ENCODE results near the gene RPS18. TPM values are rescaled to one million over a fixed set of nuclear protein-coding genes. Genes with fewer than 3 reads are reported as not detected.
"Not testable (repeated sequence)": the region's sequence is repeated elsewhere in the genome, so short reads cannot be mapped to it uniquely, and the experiment has no call there.

RPS18 gene
- total RNA-seq, 1 experiment from 2014 or later, result 3,216 TPM

DNA sequence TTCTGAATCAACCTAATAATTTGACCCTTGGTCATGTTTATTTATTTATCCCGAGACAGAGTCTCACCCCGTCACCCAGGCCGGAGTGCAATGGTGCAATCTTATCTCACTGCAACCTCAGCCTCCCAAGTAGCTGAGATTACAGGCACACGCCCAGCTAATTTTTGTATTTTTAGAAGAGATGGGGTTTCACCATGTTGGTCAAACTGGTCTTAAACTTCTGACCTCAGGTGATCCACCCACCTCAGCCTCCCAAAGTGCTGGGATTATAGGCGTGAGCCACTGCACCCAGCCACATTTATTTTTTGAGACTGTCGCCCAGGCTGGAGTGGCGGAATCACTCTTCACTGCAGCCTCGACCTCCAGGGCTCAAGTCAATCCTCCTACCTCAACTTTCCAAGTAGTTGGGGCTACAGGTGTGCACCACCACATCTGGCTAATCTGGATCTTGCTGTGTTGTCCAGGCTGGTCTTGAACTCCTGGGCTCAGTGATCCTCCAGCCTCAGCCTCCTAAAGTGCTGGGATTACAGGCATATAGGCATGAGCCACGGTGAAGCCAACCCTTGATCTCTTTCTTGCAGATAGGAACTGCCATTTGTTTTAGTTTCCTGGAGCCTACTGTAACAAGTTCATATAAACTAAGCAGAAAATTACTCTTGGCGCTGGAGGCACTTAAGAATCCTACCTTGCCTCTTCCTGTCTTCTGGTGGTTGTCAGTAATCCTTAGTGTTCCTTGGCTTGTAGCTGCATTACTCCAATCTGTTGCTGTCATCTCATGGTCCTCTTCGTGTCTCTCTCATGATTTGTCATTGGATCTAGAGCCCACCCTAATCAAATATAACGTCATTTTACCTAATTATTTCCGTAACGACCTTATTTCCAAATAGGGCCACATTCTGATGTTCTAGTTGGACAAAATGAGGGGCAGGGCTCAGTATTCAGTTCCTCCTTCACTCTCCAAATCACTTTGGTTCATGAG lies 2.3 kb downstream of the RPS18 start:
- Histone ChIP-seq H3K4me2 (ENCODE audit: insufficient read depth, insufficient read length, low read length) (peak overlapping the region; percentile 85), H3K27me3 (ENCODE audit: insufficient read depth, low read length) (no peaks in the 10 kb centered on the region), H2BK120ac (ENCODE audit: low read depth, low read length, poor library complexity, severe bottlenecking) (no peak overlapping the region), H4K8ac (replicated peaks; ENCODE audit: insufficient read length, low read depth, low read length) (no peak overlapping the region), H2BK15ac (ENCODE audit: low read depth, low read length) (no peak overlapping the region), H2BK20ac (ENCODE audit: low read depth, low read length, poor library complexity, severe bottlenecking) (no peak overlapping the region), H3K23ac (ENCODE audit: insufficient read length, low read depth, low read length) (no peak overlapping the region), H3K4me1 (ENCODE audit: insufficient read depth, low read length) (no peaks in the 10 kb centered on the region; the same call in 1 of the 2 replicates), H3K23me2 (ENCODE audit: insufficient read length, low read depth, low read length, poor library complexity, severe bottlenecking) (peaks cover 13% of the 10 kb centered on the region), H3K14ac (ENCODE audit: insufficient read depth, low read length) (no peak overlapping the region), H4K5ac (ENCODE audit: insufficient read length, low read depth, low read length) (no peak overlapping the region), H3K18ac (ENCODE audit: insufficient read length, low read depth, low read length) (no peak overlapping the region), H3K9me3 (ENCODE audit: control insufficient read depth, low read depth, low read length) (no peaks in the 10 kb centered on the region), H3K27ac (ENCODE audit: insufficient read length, low read depth, low read length) (peak overlapping the region; percentile 11), H3K9ac (ENCODE audit: extremely low read depth, insufficient read length, low read length) (peak overlapping the region; percentile 46), H3T11ph (ENCODE audit: low read length) (no peak overlapping the region), H2AFZ (ENCODE audit: low read length) (no peak overlapping the region), H3K79me1 (ENCODE audit: insufficient read depth, low read depth, low read length, poor library complexity, severe bottlenecking) (no peaks in the 10 kb centered on the region), H3K79me2 (ENCODE audit: insufficient read depth, low read length) (peaks cover 23% of the 10 kb centered on the region; the same call in 1 of the 2 replicates), H2BK5ac (ENCODE audit: insufficient read length, low read length) (no peak overlapping the region), H4K91ac (ENCODE audit: insufficient read length, low read depth, low read length) (no peak overlapping the region), H3K56ac (ENCODE audit: insufficient read length, low read depth, low read length) (no peak overlapping the region), H4K20me1 (ENCODE audit: control insufficient read depth, insufficient read depth, insufficient read length) (no peaks in the 10 kb centered on the region), H3K4ac (ENCODE audit: low read depth, low read length) (no peak overlapping the region), H2BK12ac (ENCODE audit: insufficient read length, low read depth, low read length) (no peak overlapping the region), H2AK5ac (ENCODE audit: insufficient read length, low read length) (no peak overlapping the region)
- Mint-ChIP-seq H3K27ac (peak overlapping the region; percentile 79 to 100 (median 97)), H3K4me3 (peak overlapping the region; percentile 89 to 94), H3K36me3 (ENCODE audit: insufficient read depth in 1 of 3, low read depth in 3 of 3) (peaks cover 36 to 62% (median 52%) of the 10 kb centered on the region in 3 experiments), H3K4me1 (peaks cover 35 to 51% of the 10 kb centered on the region in 2 experiments), H3K9me3 (no peaks in the 10 kb centered on the region; a peak in 1 of 5 replicates), H3K27me3 (ENCODE audit: low read depth) (no peaks in the 10 kb centered on the region; the same call in 1 of the 2 replicates)
- no CpG with 5 or more reads among the region's 14 CpGs for WGBS (ENCODE audit: extremely low coverage, insufficient read length, low lambda C conversion rate)
- TF ChIP-seq, protein P1, sequence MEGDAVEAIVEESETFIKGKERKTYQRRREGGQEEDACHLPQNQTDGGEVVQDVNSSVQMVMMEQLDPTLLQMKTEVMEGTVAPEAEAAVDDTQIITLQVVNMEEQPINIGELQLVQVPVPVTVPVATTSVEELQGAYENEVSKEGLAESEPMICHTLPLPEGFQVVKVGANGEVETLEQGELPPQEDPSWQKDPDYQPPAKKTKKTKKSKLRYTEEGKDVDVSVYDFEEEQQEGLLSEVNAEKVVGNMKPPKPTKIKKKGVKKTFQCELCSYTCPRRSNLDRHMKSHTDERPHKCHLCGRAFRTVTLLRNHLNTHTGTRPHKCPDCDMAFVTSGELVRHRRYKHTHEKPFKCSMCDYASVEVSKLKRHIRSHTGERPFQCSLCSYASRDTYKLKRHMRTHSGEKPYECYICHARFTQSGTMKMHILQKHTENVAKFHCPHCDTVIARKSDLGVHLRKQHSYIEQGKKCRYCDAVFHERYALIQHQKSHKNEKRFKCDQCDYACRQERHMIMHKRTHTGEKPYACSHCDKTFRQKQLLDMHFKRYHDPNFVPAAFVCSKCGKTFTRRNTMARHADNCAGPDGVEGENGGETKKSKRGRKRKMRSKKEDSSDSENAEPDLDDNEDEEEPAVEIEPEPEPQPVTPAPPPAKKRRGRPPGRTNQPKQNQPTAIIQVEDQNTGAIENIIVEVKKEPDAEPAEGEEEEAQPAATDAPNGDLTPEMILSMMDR (conservative IDR thresholded peaks at IDR 0.05), result no peak
- DNase-seq, result no peak

DNA sequence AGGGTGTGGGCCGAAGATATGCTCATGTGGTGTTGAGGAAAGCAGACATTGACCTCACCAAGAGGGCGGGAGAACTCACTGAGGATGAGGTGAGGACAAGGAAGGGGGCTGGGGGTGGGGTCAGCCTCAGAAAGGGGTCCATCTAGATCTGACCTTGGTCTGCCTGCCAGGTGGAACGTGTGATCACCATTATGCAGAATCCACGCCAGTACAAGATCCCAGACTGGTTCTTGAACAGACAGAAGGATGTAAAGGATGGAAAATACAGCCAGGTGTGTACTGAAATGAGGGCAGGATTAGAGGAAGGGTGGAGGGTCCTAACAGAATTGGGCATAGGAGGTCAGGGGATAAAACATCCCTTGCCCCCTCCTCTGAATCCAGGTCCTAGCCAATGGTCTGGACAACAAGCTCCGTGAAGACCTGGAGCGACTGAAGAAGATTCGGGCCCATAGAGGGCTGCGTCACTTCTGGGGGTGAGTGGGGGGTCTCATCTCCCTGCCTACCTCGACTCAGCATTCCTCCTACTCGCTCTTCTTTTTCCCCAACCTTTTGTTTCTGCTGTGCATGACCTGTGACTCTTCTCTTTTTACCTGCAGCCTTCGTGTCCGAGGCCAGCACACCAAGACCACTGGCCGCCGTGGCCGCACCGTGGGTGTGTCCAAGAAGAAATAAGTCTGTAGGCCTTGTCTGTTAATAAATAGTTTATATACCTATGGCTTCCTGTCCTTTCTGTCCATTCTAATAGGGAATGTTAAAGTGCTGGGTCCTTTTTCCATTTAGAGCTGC lies 4.1 kb downstream of the RPS18 start:
- H4K20me1 ChIP-seq (ENCODE audit: control insufficient read depth, insufficient read depth, insufficient read length); H2BK15ac ChIP-seq (ENCODE audit: low read depth, low read length); H3K4ac ChIP-seq (ENCODE audit: low read depth, low read length); H2BK12ac ChIP-seq (ENCODE audit: insufficient read length, low read depth, low read length); H2BK5ac ChIP-seq (ENCODE audit: insufficient read length, low read length); H4K91ac ChIP-seq (ENCODE audit: insufficient read length, low read depth, low read length); H4K8ac ChIP-seq (replicated peaks; ENCODE audit: insufficient read length, low read depth, low read length); H3T11ph ChIP-seq (ENCODE audit: low read length); H3K27me3 ChIP-seq (ENCODE audit: insufficient read depth, low read length); H3K56ac ChIP-seq (ENCODE audit: insufficient read length, low read depth, low read length); H3K27me3 Mint-ChIP-seq (ENCODE audit: low read depth); H3K23ac ChIP-seq (ENCODE audit: insufficient read length, low read depth, low read length); H3K4me1 ChIP-seq (ENCODE audit: insufficient read depth, low read length); H2BK20ac ChIP-seq (ENCODE audit: low read depth, low read length, poor library complexity, severe bottlenecking); H2BK120ac ChIP-seq (ENCODE audit: low read depth, low read length, poor library complexity, severe bottlenecking); H3K9me3 Mint-ChIP-seq; H4K5ac ChIP-seq (ENCODE audit: insufficient read length, low read depth, low read length); H3K9me3 ChIP-seq (ENCODE audit: control insufficient read depth, low read depth, low read length); H2AK5ac ChIP-seq (ENCODE audit: insufficient read length, low read length); DNase-seq; H3K18ac ChIP-seq (ENCODE audit: insufficient read length, low read depth, low read length); H3K14ac ChIP-seq (ENCODE audit: insufficient read depth, low read length); H3K79me1 ChIP-seq (ENCODE audit: insufficient read depth, low read depth, low read length, poor library complexity, severe bottlenecking); H2AFZ ChIP-seq (ENCODE audit: low read length): not testable (repeated sequence)
- Mint-ChIP-seq H3K27ac (peak overlapping the region; percentile 42 to 100 (median 97)), H3K4me1 (peaks cover 39 to 52% of the 10 kb centered on the region in 2 experiments), H3K36me3 (ENCODE audit: insufficient read depth in 1 of 3, low read depth in 3 of 3) (peaks cover 41 to 74% (median 56%) of the 10 kb centered on the region in 3 experiments), H3K4me3 (peak overlapping the region; percentile 89 to 94)
- peak overlapping the region; percentile 85 for H3K4me2 ChIP-seq (ENCODE audit: insufficient read depth, insufficient read length, low read length)
- no CpG with 5 or more reads among the region's 16 CpGs for WGBS (ENCODE audit: extremely low coverage, insufficient read length, low lambda C conversion rate)
- H3K79me2 ChIP-seq (ENCODE audit: insufficient read depth, low read length), result peaks cover 23% of the 10 kb centered on the region; the same call in 1 of the 2 replicates
- H3K23me2 ChIP-seq (ENCODE audit: insufficient read length, low read depth, low read length, poor library complexity, severe bottlenecking), result peaks cover 13% of the 10 kb centered on the region
- H3K9ac ChIP-seq (ENCODE audit: extremely low read depth, insufficient read length, low read length), result peak overlapping the region; percentile 15
- peak overlapping the region; percentile 43 for H3K27ac ChIP-seq (ENCODE audit: insufficient read length, low read depth, low read length)

Measured in H9 (cell line).